Measurements from ENCODE around the gene PTER.

Gene PTER

DNA sequence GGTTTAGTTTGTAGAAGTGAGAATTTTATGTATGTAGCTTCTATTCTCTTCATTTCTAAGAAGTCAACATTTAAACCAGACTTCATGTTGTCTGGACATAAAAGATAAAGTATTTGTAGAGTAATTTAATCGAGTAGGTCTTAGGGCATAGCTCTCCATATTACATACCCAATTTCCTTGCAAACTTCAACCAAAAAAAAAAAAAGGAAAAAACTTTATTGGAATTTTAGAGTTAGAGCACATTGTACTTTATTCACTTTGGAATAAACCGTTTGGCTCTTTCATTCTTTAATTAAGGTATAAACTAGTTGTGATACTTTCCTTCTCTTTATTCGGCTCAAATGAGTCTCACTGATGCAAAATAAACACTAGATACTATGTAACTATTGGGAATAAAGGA is 36.0 kb downstream of the PTER start:
- DNase-seq = no peak

DNA sequence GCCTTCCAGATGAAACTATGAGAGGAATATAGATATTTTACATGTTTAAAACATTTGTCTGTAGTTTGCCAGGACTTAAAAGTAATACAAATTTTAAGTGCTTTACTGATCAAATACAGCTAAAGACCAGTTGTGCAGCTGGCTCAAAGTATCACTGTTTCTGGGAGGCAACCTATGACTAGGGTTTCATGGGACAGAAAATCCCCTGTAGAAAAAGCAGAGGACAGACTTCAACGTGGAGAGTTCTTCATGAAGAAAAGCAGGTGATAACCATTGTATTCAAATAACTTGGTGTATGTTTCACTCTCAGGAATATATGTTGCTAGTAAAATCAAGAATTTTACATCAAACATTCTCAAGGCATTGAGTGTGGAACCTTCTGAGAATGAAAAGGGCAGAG is 40.9 kb downstream of the PTER start:
- no peak for DNase-seq

DNA sequence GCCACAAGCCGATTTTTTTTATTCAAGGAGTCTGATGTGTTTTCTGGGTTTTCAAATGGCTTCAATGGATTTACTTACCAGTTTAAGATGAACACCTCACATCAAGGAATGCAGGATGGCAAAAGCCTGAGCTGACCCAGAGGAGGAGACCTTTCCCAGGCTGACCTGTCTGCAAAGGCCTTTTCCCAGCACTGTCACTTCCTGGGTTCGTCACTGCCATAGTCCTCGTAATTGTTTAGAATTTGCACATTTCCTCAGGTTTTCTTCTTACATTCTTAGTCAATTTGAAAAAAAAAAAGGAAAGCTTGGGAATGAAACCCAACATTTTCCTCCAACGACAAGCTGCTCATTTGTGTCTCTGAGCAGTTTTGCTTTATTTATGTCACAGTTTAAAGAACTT is 42.0 kb downstream of the PTER start:
- no peak for DNase-seq

DNA sequence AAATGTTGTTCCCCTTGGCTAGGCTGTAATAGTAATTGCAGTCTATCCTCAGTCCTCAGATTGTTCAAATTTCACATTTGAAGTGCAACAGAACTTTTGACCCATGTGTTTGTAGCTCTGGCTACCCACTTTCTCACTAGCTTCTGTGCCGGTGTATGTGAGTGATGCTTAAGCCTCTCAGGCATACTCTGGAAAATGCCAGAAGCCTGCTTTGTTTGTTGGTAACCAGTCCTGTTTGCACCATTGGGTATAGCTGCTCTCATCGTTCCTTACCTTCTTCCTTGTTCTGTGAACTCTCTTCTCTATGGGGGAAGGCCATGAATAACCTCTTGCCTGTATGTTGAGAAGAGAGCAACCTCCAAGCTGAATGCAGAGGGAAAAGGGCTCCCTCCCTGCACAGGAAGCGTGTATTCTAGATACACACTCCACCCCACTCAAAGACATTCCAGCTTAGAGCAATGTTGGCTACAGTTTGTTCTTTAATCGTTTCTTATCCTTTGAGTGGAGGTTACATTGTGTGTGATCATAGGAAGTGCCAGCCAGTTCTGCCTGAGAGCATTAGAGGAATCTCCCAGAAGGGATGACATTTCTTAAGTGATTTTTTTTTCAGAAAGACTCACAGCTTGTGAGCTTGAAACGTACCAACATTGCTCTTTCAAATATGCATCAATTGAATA is 44.4 kb downstream of the PTER start:
- no peak for DNase-seq

DNA sequence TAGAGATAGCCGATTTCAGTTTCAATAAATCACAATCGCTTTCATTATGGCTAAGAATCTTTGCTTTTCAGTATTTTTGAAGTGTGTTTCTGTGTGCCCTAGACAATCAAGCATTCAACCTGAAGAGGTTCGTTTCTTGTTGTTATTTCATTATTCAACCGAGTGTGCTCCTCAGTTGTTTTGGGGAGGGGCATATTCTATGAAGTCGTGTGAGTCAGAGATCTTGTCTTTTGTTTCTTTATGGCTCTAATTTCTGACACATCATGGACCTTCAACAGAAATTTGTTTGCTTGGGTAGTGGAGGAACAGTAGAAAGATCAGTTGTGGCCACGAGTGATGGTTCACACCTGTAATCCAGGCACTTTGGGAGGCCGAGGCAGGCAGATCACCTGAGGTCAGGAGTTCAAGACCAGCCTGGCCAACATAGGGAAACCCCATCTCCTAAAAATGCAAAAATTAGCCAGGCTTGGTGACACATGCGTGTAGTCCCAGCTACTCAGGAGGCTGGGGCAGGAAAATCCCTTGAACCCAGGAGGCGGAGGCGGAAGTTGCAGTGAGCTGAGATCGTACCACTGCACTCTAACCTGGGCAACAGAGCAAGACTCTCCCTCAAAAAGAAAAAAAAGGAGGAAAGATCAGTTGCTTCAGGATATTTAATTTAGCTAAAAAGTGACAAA is 46.6 kb downstream of the PTER start:
- DNase-seq = no peak

DNA sequence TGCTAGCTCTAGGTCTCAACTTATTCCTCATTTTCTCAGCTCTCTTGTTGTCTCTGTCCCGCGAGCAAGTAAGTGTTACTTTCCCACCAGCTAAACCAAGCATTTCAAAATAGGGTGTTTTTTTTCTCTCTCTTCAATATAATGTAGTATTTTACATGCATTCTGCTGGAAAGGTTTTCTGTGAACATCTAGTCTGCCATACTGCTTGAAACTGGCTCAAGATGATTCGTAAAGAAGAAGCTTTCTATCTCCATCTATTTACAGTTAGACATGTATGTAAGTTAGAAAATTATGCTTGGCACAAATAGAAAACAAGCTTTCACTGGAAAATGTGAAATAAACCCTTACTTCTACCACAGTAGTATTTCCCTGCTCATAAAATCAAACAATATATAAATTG is 53.7 kb downstream of the PTER start:
- DNase-seq = no peak

DNA sequence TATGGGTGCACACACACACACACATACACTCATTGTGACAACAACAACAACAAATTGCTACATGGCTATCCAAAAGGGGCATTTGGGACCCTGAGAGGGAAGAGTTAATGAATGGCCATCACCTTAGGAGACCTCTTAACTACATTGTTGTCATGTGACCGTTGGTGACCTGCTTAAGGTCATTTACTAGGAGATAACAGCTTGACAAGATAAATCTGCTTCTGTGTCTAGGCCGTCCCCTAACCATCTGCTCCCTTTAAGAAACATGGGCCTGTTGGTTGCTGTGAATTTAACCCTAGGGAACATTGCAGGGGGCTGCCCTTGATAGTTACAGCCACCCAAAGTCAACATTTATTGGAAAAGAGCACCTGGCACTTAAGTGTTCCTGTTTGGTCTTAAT is 55.1 kb downstream of the PTER start:
- DNase-seq = no peak

DNA sequence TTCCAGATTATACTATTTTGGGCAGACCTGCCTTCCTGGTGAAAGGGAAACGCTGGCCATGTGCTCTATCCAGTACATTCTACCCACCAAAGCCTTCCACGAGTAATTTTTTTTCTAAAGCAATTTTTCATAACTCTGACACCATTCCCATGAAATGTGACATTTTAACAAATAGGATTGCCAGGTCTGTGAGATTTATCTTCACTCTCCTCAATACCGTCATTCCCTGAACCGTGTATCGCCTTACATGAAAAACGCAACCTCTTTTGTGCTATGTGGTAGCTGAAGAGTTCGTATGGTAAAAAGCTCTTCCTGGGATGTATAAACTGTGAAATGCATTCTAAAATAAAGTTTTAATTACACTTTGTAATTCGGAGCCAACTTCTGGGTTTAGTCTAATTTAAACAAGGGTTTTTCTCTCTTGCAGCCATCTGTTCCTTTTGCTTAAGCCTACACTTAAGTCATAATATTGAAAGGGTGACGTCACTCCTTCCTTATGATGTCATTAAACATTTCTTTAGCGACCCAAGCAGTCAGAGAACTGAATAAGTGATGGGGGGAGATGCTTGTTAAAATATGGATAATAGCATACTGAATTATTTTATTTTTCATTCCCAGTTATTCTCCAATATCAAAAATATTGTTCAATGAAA is 57.2 kb downstream of the PTER start:
- DNase-seq = no peak

DNA sequence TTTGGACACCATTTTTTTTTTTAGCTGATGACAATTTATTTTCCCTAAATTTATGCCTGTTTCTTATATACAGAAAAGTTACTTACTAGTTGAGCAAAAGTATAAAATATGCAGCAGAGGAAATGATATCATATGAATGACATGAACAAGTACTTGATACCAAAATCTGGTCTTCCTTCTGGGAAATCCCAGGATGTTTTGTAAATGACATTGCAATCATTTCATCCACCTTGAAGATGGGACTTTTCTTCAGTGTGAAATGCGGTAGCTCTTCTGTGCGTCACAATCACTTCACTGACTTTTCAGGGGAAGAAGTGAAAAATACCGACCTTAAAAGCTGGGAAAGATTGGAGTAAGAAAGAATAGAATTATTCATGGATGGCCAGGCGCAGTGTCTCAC is 61.1 kb downstream of the PTER start:
- no peak for DNase-seq

DNA sequence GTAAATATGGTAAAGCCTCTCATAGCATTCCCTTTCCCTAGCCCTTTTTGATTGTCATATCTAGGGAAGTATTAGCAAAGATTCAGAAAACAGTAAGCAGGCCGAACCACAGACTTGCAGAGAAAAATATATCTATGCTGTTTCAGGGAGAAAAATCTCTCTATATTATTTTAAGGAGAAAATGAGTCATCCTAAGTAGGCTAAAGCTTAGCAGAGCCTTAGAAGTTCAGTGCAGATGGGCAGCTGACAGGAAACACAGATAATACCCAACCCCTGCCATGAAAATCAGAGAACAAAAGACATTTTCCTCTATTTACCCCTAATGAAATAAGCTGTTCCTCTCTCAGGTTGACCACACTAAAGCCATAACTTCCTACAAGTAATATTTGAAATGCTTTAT is 68.4 kb downstream of the PTER start:
- DNase-seq = no peak

DNA sequence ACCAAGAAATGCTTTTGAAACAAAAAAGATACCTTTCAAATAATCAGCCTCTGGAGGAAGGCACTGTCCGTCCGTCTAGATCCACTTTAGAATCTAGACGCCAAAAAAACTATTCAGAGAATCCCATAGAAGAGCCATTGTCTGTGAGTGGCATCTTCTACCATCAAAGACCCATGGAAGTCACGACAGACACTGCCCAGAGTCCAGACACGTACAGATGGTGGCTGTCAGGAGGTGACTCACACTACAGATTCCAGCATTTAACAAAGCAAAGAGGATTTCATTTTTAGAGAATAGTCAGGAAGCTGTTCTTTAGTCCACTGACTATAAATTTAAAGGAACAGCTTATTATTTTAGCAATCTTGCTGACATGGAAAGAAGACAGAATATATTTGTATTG is 73.2 kb downstream of the PTER start:
- peak; percentile 20 for DNase-seq

DNA sequence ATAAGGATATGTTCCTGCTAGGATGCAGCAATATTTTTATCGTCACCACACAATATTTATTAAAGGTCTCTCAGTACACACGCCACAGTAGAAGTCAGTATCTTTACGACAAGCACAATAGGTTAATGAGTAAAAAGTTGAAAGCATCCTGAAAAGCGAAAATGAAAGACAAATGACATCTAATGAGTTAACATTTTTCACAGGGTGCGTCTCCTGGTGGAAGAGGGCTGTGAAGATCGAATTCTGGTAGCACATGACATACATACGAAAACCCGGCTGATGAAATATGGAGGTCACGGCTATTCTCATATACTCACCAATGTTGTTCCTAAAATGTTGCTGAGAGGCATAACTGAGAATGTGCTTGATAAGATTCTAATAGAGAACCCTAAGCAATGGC is 74.0 kb downstream of the PTER start:
- DNase-seq = no peak

DNA sequence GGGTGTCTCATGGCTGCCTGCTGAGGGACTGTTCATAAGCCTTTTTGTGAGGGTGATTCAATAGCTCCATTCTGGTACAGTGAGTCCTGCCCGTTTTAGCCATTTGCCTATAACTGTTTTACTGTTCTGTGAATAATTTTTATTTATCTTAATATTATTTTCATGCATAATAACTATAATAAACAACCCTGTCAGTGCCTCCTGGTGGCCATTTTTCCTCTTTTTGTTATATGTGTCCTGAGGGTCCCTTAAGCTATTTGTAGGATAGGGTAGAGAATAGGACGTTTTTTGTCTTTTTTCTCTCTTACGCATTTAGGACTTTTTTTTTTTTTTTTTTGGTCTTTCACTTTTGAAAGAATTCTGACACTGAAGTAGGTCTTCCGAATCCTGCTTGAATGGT is 82.0 kb downstream of the PTER start:
- DNase-seq = no peak

DNA sequence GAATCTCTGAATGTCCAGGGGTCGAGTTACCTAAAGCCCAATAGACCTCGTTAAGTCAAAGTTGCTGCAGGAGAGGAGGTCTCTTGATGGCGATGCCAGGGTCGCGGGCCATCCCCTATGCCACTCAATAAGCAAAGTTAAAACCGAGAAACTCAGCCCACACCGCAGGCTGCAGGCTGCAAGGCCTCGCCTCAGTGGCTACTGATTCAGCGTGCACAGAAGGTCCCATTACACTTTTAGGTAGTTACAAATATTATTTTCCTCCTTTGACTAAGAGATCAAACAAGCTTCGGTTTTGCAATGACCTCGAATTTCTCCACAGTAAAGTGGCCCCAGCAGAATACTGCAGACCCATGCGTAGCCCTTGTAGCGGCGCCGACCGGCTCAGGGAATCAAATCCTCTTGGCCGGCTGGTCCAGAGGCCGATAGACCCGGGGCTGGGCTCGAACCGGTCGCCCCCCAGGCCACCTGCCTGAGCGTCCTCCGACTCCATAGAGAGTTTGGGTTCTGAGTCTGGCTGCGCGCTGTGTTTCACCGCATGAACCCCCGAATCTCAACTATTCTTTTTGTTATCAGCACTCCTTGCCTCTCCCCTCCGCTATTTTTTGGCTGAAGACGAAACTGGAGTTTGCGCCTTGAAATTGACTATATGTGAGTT is 82.6 kb downstream of the PTER start:
- DNase-seq = no peak

DNA sequence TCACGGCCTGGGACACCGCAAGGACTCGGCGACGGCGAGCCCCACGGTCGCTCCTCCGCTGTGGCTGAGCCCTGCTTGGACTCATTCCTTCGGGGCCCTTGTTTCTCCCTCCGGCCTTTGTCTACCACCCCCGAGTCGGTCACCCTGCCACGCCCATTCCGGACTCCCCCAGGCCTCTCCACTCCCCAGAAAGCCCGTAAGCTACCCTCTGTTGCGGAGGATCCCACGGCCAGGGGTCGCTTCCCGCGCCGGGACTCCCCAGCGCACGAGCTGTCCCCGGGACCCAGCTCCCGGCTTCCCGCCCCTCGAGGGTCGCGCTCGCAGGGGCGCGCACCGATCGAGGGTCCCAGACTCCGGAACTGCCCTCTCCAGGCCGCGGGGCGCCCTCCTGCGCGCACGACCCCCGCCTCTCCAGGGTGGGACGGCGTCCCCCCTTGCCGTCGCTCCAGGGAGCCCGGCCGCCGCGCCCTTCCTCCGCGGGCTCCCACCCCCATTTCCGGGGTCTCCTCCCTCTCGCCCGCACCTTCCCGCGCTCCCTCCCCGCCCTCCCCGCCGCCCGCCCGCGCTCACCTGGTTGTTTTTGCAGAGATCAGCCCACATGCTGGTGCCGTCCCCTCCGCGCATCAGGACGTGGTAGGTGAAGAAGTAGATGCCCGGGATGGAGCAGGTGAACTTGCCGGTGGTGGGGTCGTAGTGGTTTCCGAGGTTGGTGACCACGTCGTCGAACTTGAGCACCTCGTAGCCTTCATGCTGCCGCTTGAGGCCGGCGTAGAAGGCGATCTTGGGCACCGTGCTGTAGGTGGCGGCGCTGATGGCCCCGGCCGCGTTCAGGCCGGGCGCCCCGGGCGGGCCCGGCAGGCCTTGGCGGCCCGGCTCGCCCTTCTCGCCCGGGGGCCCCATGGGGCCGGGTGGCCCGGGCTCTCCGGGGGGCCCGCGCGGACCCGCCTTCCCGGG is 83.4 kb downstream of the PTER start:
- DNase-seq = no peak

DNA sequence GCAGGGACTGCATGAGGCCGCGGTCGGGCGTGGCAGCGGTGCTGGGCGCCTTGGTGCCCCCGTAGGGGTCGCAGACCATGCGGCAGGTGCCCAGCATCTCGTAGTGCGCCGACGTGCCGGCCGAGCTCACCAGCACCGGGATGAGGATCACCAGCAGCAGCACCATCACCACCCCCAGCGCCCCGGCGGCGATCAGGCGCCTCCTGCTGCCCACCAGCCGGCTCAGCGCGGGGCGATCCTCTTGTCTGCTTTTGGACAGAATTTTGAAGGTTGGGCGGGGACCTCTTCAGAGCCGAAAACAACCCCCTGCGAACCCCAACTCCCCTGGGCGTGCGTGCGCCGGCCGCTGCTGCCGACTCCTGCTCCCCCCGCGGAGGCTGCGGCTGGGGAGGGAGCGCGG is 84.1 kb downstream of the PTER start:
- DNase-seq = peak; percentile 5

DNA sequence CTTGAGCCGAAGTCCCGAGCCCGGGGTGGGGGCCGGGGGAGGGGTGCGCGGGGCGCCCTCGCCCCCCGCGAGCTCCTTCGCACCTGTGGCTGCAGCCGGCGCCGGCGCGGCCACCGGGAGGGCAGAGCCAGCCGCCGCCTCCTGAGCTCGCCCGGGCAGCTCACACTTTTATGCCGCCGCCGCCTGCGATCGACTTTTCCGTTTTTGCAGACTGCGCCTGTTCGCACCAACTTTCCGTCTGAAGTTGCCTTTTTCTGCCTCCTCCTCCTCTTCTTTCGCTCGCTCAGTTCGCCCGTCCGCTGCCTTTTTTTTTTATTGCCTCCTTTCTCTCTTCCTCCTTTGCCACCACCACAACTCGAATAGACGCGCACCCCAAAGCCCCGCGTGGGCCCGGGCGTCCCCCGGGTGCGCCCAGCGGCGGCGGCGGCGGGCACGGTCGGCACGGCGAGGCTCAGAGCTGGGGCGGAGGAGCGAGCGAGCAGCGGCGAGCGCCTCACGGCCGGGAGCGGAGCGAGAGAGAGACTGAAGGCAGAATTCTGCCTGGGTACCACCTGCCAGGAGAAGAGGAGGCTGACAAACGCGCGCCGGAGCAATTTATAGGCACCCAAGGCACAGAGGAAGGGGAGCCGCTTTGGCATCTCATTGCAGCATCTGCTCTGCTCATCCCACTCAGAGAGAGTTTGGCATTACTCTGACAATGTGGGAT is 84.7 kb downstream of the PTER start, which contains the start of gene C1QL3:
Gene C1QL3 (minus strand): TSS at position 569 of the 706 bp plus-strand sequence. CDS start 814 bp downstream, outside the sequence.
- peak; percentile 5 for DNase-seq

DNA sequence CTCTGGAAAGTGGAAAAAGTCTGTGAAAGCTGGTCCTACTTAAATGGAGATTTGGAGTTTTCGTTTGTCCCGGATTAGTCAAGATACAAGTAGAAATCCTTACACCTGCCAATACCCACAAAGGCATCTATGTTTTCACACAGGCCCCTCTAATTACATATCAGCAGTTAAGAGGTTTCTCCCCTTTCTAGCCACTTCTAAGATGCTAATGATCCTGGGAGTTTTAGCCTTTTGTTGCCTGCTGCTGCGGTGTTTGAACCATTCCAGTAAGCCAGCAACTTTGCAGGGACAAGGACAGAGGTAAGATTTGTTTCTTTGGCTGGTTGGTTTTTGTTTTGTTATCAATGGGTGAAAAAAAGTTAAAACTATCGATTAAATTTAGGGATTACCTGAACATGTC is 90.6 kb downstream of the PTER start:
- no peak for DNase-seq

DNA sequence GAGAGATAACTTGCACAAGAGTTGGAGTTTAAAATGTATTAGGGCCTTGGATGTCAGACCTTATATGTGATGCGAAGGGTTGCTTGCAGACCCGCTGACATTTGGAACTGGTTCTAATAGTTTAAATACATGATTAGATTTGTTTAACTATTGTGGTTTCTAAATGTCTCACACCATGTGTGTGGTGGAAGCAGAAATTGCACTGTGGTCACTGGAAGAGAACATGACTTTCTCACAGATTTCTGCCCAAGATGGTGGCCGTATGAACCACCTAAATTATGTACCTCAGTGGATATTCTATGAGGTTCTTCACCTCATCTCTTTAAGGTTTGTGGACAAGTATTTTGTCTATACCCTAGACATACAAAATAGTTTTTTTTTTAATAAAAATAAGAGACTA is 93.0 kb downstream of the PTER start:
- no peak for DNase-seq

DNA sequence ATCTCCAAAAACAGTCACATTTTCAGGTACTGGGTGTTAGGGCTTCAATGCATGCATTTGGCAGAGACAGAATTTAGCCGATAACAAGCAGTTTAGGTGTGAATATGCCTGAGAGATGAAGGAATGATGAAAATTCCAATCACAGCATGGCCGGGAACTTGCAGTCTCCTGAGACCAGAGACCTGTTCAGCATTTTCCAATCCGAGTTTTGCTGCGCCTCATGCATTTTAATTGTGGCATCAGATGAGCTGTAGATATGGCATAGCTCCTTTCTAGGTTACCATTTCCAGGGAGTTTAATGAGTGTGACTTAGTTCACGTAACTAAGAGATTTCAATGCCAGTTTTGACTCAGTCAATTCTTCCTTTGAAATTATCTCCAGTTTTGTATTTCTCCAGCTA is 99.3 kb downstream of the PTER start:
- no peak for DNase-seq

DNA sequence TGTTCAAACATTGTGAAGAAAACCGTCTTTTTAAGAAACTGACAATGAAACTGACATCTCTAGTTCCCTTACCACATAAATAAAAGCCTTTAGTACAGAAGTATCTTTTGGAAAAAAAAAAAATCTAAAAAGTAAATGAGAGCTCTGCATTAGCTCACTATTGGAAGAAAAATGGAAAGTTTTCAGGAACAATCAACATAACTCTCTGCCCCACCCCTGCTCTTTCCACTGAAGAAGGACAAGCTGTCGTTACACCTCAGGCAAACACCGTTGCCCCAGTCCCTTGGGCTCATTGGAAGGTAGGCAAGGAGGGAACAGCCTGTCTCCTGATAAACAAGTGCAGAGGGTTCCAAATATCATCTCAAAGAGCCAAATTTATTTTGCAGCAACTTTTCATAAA is 107.3 kb downstream of the PTER start:
- no peak for DNase-seq

DNA sequence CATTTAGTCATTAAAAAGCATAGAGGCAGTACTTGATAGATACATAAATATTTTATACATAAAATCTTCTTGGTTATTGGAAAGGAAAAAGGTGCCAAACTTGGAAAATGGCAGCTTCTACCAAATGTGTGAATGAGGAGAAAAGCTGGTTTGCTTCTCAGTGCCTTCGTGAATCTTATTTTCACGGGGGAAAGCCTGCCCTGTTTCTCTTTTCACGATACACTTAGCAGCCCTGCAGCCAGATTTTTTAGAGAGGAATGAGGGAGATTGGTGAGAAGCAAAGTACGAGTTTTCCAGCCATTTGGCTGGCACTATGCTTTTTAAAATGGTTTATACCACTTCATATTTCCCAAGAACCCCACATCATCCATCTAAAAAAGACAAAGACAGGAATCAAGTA is 107.8 kb downstream of the PTER start:
- no peak for DNase-seq
